OCI-LY3 (cell line): ENCODE results near the gene INTS3.

Experiments used
- H2AFZ ChIP-seq: fragments of 200-600, 300-600 bp; shearing (Covaris generic); 2 replicates; pipeline ENCODE4 v1.6.0; 2014; ENCODE audit warnings: antibody characterized with exemption, low read depth, low read length
- H3K27ac ChIP-seq: fragments of 200-600, 300-600 bp; sonication (generic); 2 replicates; pipeline ENCODE4 v1.5.1; 2014; ENCODE audit warnings: mild to moderate bottlenecking, low read length, moderate library complexity, mixed read lengths
- H3K27me3 ChIP-seq: fragments of 200-600, 300-600 bp; sonication (generic); 2 replicates; pipeline ENCODE4 v1.6.1; 2014; ENCODE audit warnings: low read depth, low read length, mixed read lengths
- H3K36me3 ChIP-seq: fragments of 200-600, 300-600 bp; sonication (generic); replicated peaks from 2 replicates; pipeline ENCODE3; 2014; ENCODE audit warnings: low read depth, low read length, mixed read lengths
- H3K4me1 ChIP-seq: fragments of 300-600, 200-600 bp; sonication (generic); 2 replicates; pipeline ENCODE4 v1.6.1; 2014; ENCODE audit warnings: low read length, mixed read lengths
- H3K4me2 ChIP-seq: fragments of 200-600, 300-600 bp; sonication (generic); 2 replicates; pipeline ENCODE4 v1.6.1; 2014; ENCODE audit warnings: low read length, mixed read lengths
- H3K4me3 ChIP-seq: fragments of 300-600, 200-600 bp; sonication (generic); 2 replicates; pipeline ENCODE4 v1.5.1; 2014; ENCODE audit warnings: antibody characterized with exemption, mild to moderate bottlenecking, low read length, moderate library complexity
- H3K79me2 ChIP-seq: fragments of 300-600, 200-600 bp; shearing (Covaris generic); 2 replicates; pipeline ENCODE4 v1.6.1; 2014; ENCODE audit warnings: mild to moderate bottlenecking, low read length, mixed read lengths
- H3K9ac ChIP-seq: fragments of 300-600, 200-600 bp; shearing (Covaris generic); 2 replicates; pipeline ENCODE4 v1.6.0; 2014; ENCODE audit warnings: mild to moderate bottlenecking, low read length, moderate library complexity
- H3K9me3 ChIP-seq: fragments of 200-600, 300-600 bp; shearing (Covaris generic); 2 replicates; pipeline ENCODE4 v1.6.1; 2014; ENCODE audit warnings: low read length, mixed read lengths; ENCODE audit not compliant: insufficient read depth
- H4K20me1 ChIP-seq: fragments of 200-600, 300-600 bp; sonication (generic); 2 replicates; pipeline ENCODE4 v1.6.1; 2016; ENCODE audit warnings: low read length, mixed read lengths; ENCODE audit not compliant: insufficient read depth
- CTCF ChIP-seq: fragments of 200-600, 300-600 bp; sonication (generic); IDR thresholded peaks from 2 replicates; pipeline ENCODE4 v1.5.1; 2014; ENCODE audit warnings: antibody characterized with exemption, low read length, low read depth
- EZH2phosphoT487 ChIP-seq: fragments of 200-600 bp; shearing (Covaris generic); IDR thresholded peaks from 2 replicates; pipeline ENCODE4 v1.6.1; 2018; ENCODE audit warnings: antibody characterized with exemption, mixed run types, low read depth

INTS3 gene

GRCh38 chr1:153727463-153728304 is at the start of gene INTS3:
TSS of gene INTS3 (plus strand) at chr1:153728050. CDS start at chr1:153728635, 585 bp downstream.
- H3K4me2 ChIP-seq, result peak within 1 kb of the TSS; percentile 84
- TF ChIP-seq EZH2phosphoT487 (no peak), CTCF (no peak)
- H3K4me1 ChIP-seq, result peaks cover 21% of the 10 kb centered on the region
- peaks cover 8% of the 10 kb centered on the region for H3K36me3 ChIP-seq
- H2AFZ ChIP-seq, result peak within 1 kb of the TSS; percentile 28; the same call in 1 of the 2 replicates
- peaks cover 34% of the 10 kb centered on the region for H3K79me2 ChIP-seq
- H3K9ac ChIP-seq, result peak within 1 kb of the TSS; percentile 99
- H4K20me1 ChIP-seq, result no peaks in the 10 kb centered on the region
- no peaks in the 10 kb centered on the region for H3K27me3 ChIP-seq
- peak within 1 kb of the TSS; percentile 92 for H3K4me3 ChIP-seq
- H3K9me3 ChIP-seq, result no peaks in the 10 kb centered on the region
- peak within 1 kb of the TSS; percentile 74 for H3K27ac ChIP-seq

GRCh38 chr1:153678519-153679336 is 49.1 kb upstream of the INTS3 start, which contains the start of gene NPR1:
TSS of gene NPR1 (plus strand) at chr1:153678688. CDS start at chr1:153679109, 421 bp downstream.
- no peaks in the 10 kb centered on the region for H4K20me1 ChIP-seq
- peaks cover 18% of the 10 kb centered on the region for H3K27me3 ChIP-seq
- H3K36me3 ChIP-seq, result no peaks in the 10 kb centered on the region
- no peak within 1 kb of the TSS for H3K9ac ChIP-seq
- TF ChIP-seq EZH2phosphoT487 (no peak), CTCF (no peak)
- no peak within 1 kb of the TSS for H2AFZ ChIP-seq
- H3K4me1 ChIP-seq, result no peaks in the 10 kb centered on the region
- no peak within 1 kb of the TSS for H3K4me3 ChIP-seq
- no peaks in the 10 kb centered on the region for H3K79me2 ChIP-seq
- peak within 1 kb of the TSS; percentile 57 for H3K4me2 ChIP-seq
- H3K27ac ChIP-seq, result no peak within 1 kb of the TSS
- no peaks in the 10 kb centered on the region for H3K9me3 ChIP-seq

- Histone ChIP-seq H2AFZ (no peak overlapping the region), H3K27ac (no peak overlapping the region), H3K4me1 (no peaks in the 10 kb centered on the region), H3K79me2 (no peaks in the 10 kb centered on the region), H3K27me3 (peaks cover 18% of the 10 kb centered on the region), H3K36me3 (no peaks in the 10 kb centered on the region), H3K9me3 (no peaks in the 10 kb centered on the region), H3K4me3 (no peak overlapping the region), H3K4me2 (no peak overlapping the region), H3K9ac (no peak overlapping the region), H4K20me1 (no peaks in the 10 kb centered on the region)
- no peak for TF ChIP-seq CTCF
- TF ChIP-seq EZH2phosphoT487, result no peak
These were observed 48.3 kb upstream of the INTS3 start for GRCh38 chr1:153679337-153680119.
